ENCODE results near the gene TAS1R3. TPM values are rescaled to one million over a fixed set of nuclear protein-coding genes. Genes with fewer than 3 reads are reported as not detected.

The TAS1R3 gene
- total and polyA plus RNA-seq, 12 donors, result 0.05 to 0.86 (median 0.56) TPM

GRCh38 chr1:1303736-1304135 lies 27.3 kb upstream of the TAS1R3 start:
- no peaks in the 10 kb centered on the region for H3K9me3 ChIP-seq (replicated peaks in 1 of 3)
- no peak for DNase-seq
- peak overlapping the region in 2 of 5 donors; percentile 87 to 93 for H3K27ac ChIP-seq
- H3K4me1 ChIP-seq (replicated peaks in 1 of 2), result peaks cover 32 to 34% of the 10 kb centered on the region in 2 donors
- intact Hi-C loops (cut with DNase I), result no loop called here
- H3K4me3 ChIP-seq, result no peak overlapping the region
- no peaks in the 10 kb centered on the region for H3K27me3 ChIP-seq
- TF ChIP-seq POLR2A (IDR thresholded peaks at IDR 0.05) (no peak), CTCF (IDR thresholded peaks at IDR 0.05) (no peak)
- 79 to 88% (median 83%) methylated on average over 5 to 13 of the region's 13 CpGs; no CpG with 5 or more reads in 1 of the 4 donors for WGBS, 4 donors
- no peaks in the 10 kb centered on the region for H3K36me3 ChIP-seq (replicated peaks in 1 of 2)

- Histone ChIP-seq H3K4me1 (replicated peaks in 1 of 2) (peaks cover 40 to 41% of the 10 kb centered on the region in 2 donors), H3K36me3 (replicated peaks in 1 of 2) (no peaks in the 10 kb centered on the region), H3K4me3 (peak overlapping the region in 1 of 4 donors; percentile 97), H3K27ac (peak overlapping the region in 4 of 5 donors; percentile 37 to 93 (median 80)), H3K27me3 (no peaks in the 10 kb centered on the region), H3K9me3 (replicated peaks in 1 of 3) (no peaks in the 10 kb centered on the region)
- 17 to 36% (median 21%) methylated on average over 9 to 29 of the region's 29 CpGs for WGBS, 4 donors
- peak in 1 of 2 donors; percentile 44 for TF ChIP-seq POLR2A (IDR thresholded peaks at IDR 0.05)
- TF ChIP-seq CTCF (IDR thresholded peaks at IDR 0.05), result no peak
- intact Hi-C loops (cut with DNase I), result no loop called here
- DNase-seq, result peak; percentile 87 to 95 (median 90)
These were observed 26.5 kb upstream of the TAS1R3 start for GRCh38 chr1:1304331-1305299.

GRCh38 chr1:1305300-1306069 lies 25.6 kb upstream of the TAS1R3 start:
- intact Hi-C loops (cut with DNase I), result no loop called here
- Histone ChIP-seq H3K27me3 (no peaks in the 10 kb centered on the region), H3K9me3 (replicated peaks in 1 of 3) (no peaks in the 10 kb centered on the region), H3K4me1 (replicated peaks in 1 of 2) (peaks cover 40 to 45% of the 10 kb centered on the region in 2 donors), H3K4me3 (peak overlapping the region in 2 of 4 donors; percentile 11 to 97), H3K36me3 (replicated peaks in 1 of 2) (peaks cover 0 to 7% of the 10 kb centered on the region in 2 donors), H3K27ac (peak overlapping the region in 4 of 5 donors; percentile 37 to 93 (median 80))
- TF ChIP-seq CTCF (IDR thresholded peaks at IDR 0.05), result no peak
- TF ChIP-seq POLR2A (IDR thresholded peaks at IDR 0.05), result peak in 1 of 2 donors; percentile 15
- peak; percentile 74 to 86 (median 79) for DNase-seq
- WGBS, 4 donors, result 9 to 23% (median 19%) methylated on average over 6 to 25 of the region's 25 CpGs

Data from adrenal gland (tissue), 12 donors.